Ovary (tissue), 9 donors: Measurements from ENCODE around the gene TRAPPC14. TPM values are rescaled to one million over a fixed set of nuclear protein-coding genes. Genes with fewer than 3 reads are reported as not detected.
"Not testable (repeated sequence)": the region's sequence is repeated elsewhere in the genome, so short reads cannot be mapped to it uniquely, and the experiment has no call there.

Experiments
- DNase-seq, 5 donors: peaks; one replicate each; pipeline ENCODE4 v3.0.0-alpha.2; 2019 to 2020
- H3K27ac ChIP-seq, 2 donors: fragments of 200-600 bp; one replicate each; pipeline versions ENCODE4 v1.5.1 to v1.8.0; 2019 to 2022
- H3K27me3 ChIP-seq: fragments of 200-600 bp; one replicate; pipeline ENCODE4 v1.8.0; 2022
- H3K36me3 ChIP-seq: fragments of 200-600 bp; sonication (generic); one replicate; pipeline ENCODE4 v1.5.1; 2019
- H3K4me1 ChIP-seq: one replicate; pipeline ENCODE4 v1.8.1; 2013; ENCODE audit warnings: mild to moderate bottlenecking, moderate library complexity; ENCODE audit not compliant: insufficient read depth
- H3K4me3 ChIP-seq: fragments of 200-600 bp; sonication (generic); one replicate; pipeline ENCODE4 v1.5.1; 2017
- H3K9me3 ChIP-seq, 2 donors: fragments of 200-600 bp in 1 of 2; sonication (generic) in 1 of 2; one replicate each; pipeline versions ENCODE4 v1.5.1 to v1.8.1; 2013 to 2019; ENCODE audit warnings: mild to moderate bottlenecking in 1 of 2, moderate library complexity in 1 of 2
- EP300 ChIP-seq: sonication (generic); formaldehyde crosslinking; IDR thresholded peaks from one replicate; pipeline ENCODE4 v1.6.1; 2017; ENCODE audit warnings: antibody characterized with exemption
- POLR2A ChIP-seq: fragments of 450-650 bp; IDR thresholded peaks from one replicate; pipeline ENCODE4 v1.6.1; 2017; ENCODE audit warnings: antibody characterized with exemption, mild to moderate bottlenecking, moderate library complexity
- WGBS, 3 donors: extraction: QIAGEN DNeasy Blood & Tissue Kit in 1 of 3; methylation state at CpG; one replicate each; pipeline versions ENCODE4 v1.1.5 to v1.1.7; 2013 to 2017; 5-methylcytosine and 5-hydroxymethylcytosine counted together
- intact Hi-C, 4 donors: fragments of 100-400 bp; cut with DNase I; formaldehyde crosslinking; loops; one replicate each; pipeline versions ENCODE4 v1.11.0 to v1.15.1; 2022 to 2023
- polyA plus RNA-seq, 2 donors: library from polyadenylated mRNA; stranded (reverse); fragments of 200-250 nt in 1 of 2; fragments of 350-450 nt in 1 of 2; fragmentation: Illumina TruSeq in 1 of 2; extraction: RNeasy Lipid Tissue Mini Kit (QIAGEN cat#74804) in 1 of 2; gene quantifications; one replicate each; pipeline ENCODE4 v1.2.3, GENCODE V29; 2013 to 2014
- total RNA-seq, 7 donors: library from RNA; depleted of rRNA in 2 of 7; stranded (reverse); fragments of >200 nt in 2 of 7; fragmentation: NEBNext Ultra II Directional in 3 of 7; extraction: Animal tissue kit (Norgen Biotek cat#: 25700) in 3 of 7; gene quantifications; one replicate each; pipeline versions ENCODE4 v1.1.0 to v1.2.4, GENCODE V29; 2016 to 2023
- TF ChIP-seq, protein P1 (sequence below), 3 donors: fragments of 450-650 bp in 2 of 3; fragments of 200-600 bp in 1 of 3; IDR thresholded peaks; one replicate each; pipeline versions ENCODE4 v1.5.1 to v1.8.0; 2016 to 2022; ENCODE audit warnings: antibody characterized with exemption in 3 of 3, mild to moderate bottlenecking in 1 of 3
- donor health status: DM: no; HTN: no; CAD: no; lungs with moderate emphysema.
- donor health status: DM: no; HTN: no; CAD: no.
- donor health status: Bipolar disorder and iron deficiency.
- donor health status: DM: yes; HTN: yes; CAD: no.
- donor health status: DM: no; HTN: no; CAD: no.
- donor health status: DM: yes; HTN: yes; CAD: no.

Gene TRAPPC14
- total and polyA plus RNA-seq, 9 donors, result 2.8 to 27.2 (median 14.3) TPM

DNA sequence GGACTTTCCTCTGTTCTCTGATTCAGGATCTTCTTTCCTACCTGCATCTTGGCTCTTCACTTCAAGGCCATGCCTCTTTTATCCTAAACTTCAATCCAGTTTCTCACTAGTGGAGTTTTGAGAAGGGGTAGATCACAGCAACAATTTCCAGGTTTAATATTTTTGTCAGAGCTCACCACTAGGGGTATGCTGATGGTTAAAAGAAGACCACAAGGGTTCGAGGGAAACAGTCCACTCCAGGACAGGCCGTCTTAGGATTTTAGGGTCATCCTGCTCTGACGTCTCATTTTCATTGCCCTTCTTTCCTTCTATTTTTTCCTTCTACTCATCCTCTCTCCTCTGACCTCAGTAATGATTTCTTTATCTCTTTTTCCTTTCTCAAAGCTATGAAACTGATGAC, 30.5 kb upstream of the TRAPPC14 start:
- no peaks in the 10 kb centered on the region for H3K4me1 ChIP-seq
- H3K27ac ChIP-seq, result no peak overlapping the region
- H3K4me3 ChIP-seq, result no peak overlapping the region
- TF ChIP-seq POLR2A (no peak), EP300 (no peak)
- TF ChIP-seq, protein P1, sequence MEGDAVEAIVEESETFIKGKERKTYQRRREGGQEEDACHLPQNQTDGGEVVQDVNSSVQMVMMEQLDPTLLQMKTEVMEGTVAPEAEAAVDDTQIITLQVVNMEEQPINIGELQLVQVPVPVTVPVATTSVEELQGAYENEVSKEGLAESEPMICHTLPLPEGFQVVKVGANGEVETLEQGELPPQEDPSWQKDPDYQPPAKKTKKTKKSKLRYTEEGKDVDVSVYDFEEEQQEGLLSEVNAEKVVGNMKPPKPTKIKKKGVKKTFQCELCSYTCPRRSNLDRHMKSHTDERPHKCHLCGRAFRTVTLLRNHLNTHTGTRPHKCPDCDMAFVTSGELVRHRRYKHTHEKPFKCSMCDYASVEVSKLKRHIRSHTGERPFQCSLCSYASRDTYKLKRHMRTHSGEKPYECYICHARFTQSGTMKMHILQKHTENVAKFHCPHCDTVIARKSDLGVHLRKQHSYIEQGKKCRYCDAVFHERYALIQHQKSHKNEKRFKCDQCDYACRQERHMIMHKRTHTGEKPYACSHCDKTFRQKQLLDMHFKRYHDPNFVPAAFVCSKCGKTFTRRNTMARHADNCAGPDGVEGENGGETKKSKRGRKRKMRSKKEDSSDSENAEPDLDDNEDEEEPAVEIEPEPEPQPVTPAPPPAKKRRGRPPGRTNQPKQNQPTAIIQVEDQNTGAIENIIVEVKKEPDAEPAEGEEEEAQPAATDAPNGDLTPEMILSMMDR (IDR thresholded peaks at IDR 0.05), result no peak
- intact Hi-C loops, result no loop called here
- 48 to 67% (median 56%) methylated on average over 3 of the region's 3 CpGs for WGBS, 3 donors
- no peaks in the 10 kb centered on the region for H3K27me3 ChIP-seq
- H3K9me3 ChIP-seq, result no peaks in the 10 kb centered on the region
- DNase-seq, result no peak
- H3K36me3 ChIP-seq, result no peaks in the 10 kb centered on the region

DNA sequence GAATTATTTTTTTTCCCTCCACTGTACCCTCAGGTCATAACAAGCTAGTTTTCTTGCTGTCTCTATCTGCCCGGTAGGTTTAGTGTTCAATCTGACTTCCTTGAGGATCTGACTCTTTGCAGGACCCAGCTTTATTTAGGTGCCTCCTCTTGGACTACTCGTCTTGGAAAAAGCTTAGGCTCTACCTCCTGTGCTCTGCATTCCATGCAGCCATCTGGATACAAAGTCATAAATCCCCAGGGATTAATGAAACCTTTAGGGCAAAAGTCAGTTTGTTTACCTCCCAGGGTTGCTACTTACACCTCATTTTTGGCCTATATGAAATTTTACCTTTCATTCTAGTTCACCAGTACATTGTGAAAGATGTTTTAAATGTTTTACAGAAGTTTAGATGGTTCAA, 27.2 kb upstream of the TRAPPC14 start:
- intact Hi-C loops, result no loop called here
- DNase-seq, result no peak
- no peak overlapping the region for H3K27ac ChIP-seq
- no peaks in the 10 kb centered on the region for H3K4me1 ChIP-seq
- TF ChIP-seq, protein P1 (IDR thresholded peaks at IDR 0.05), result no peak
- TF ChIP-seq EP300 (no peak), POLR2A (no peak)
- 66 to 78% (median 68%) methylated on average over 2 of the region's 2 CpGs for WGBS, 3 donors
- H3K9me3 ChIP-seq, result no peaks in the 10 kb centered on the region
- no peak overlapping the region for H3K4me3 ChIP-seq
- no peaks in the 10 kb centered on the region for H3K36me3 ChIP-seq
- no peaks in the 10 kb centered on the region for H3K27me3 ChIP-seq

DNA sequence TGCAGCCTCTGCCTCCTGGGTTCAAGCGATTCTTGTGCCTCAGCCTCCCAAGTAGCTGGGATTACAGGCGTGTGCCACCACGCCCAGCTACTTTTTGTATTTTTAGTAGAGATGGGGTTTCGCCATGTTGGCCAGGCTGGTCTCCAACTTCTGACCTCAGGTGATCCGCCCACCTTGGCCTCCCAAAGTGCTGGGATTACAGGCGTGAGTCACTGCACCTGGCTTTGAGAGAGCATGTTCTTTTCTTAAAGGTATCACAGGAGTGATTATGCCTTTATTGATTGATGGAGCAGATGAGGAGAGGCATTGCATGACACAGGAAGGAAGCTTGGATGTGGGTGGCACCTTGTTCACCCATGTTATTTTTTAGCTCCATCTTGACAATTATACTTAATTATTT, 24.6 kb upstream of the TRAPPC14 start:
- DNase-seq, result not testable (repeated sequence)
- WGBS, 3 donors, result 89 to 92% (median 92%) methylated on average over 6 of the region's 6 CpGs

DNA sequence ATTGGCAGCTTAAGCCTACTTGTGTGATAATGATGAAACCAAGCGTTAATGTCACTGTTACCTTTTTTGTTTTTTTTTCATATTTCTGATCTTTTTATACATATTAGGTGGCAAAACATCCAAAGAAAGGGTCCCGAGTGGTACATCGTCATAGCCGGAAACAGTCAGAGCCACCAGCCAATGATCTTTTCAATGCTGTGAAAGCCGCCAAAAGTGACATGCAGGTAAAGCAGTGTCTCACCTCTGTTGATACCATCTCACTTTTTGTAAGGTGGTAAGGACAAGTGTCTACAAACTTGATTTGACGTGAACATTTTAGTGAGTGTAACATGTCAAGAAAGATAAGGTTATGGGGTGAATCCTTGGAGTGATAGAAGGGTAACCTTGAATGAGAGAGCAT, 24.1 kb upstream of the TRAPPC14 start:
- H3K36me3 ChIP-seq, H3K4me3 ChIP-seq, H3K9me3 ChIP-seq, H3K27me3 ChIP-seq, H3K27ac ChIP-seq, H3K4me1 ChIP-seq, intact Hi-C loops, DNase-seq: not testable (repeated sequence)
- 79 to 89% (median 85%) methylated on average over 6 of the region's 6 CpGs for whole genome bisulfite sequencing, 3 donors

More for the DNA sequence above, 24.6 kb upstream of the TRAPPC14 start:
- H3K36me3 ChIP-seq, H3K27ac ChIP-seq, H3K9me3 ChIP-seq, H3K4me1 ChIP-seq, H3K27me3 ChIP-seq, intact Hi-C loops, H3K4me3 ChIP-seq: not testable (repeated sequence)

DNA sequence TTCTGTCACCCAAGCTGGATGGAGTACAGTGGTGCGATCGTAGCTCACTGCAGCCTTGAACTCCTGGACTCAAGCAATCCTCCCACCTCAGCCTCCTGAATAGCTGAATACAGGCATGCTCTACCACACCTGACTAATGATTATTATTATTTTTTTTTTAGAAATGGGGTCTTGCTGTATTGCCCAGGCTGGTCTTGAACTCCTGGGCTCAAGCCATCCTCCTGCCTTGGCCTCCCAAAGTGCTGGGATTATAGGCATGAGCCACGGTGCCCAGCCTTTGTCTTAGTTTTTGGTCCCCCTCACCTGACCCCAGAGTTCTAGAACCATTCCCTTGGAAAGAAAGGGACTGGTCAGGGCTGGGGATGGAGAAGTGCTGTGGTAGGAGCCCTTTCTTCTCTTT, 21.6 kb upstream of the TRAPPC14 start:
- DNase-seq, H3K27me3 ChIP-seq, H3K27ac ChIP-seq, intact Hi-C loops, H3K36me3 ChIP-seq, H3K4me1 ChIP-seq, H3K9me3 ChIP-seq, H3K4me3 ChIP-seq: not testable (repeated sequence)
- WGBS, 3 donors, result 81 to 84% (median 84%) methylated on average over 3 of the region's 3 CpGs

DNA sequence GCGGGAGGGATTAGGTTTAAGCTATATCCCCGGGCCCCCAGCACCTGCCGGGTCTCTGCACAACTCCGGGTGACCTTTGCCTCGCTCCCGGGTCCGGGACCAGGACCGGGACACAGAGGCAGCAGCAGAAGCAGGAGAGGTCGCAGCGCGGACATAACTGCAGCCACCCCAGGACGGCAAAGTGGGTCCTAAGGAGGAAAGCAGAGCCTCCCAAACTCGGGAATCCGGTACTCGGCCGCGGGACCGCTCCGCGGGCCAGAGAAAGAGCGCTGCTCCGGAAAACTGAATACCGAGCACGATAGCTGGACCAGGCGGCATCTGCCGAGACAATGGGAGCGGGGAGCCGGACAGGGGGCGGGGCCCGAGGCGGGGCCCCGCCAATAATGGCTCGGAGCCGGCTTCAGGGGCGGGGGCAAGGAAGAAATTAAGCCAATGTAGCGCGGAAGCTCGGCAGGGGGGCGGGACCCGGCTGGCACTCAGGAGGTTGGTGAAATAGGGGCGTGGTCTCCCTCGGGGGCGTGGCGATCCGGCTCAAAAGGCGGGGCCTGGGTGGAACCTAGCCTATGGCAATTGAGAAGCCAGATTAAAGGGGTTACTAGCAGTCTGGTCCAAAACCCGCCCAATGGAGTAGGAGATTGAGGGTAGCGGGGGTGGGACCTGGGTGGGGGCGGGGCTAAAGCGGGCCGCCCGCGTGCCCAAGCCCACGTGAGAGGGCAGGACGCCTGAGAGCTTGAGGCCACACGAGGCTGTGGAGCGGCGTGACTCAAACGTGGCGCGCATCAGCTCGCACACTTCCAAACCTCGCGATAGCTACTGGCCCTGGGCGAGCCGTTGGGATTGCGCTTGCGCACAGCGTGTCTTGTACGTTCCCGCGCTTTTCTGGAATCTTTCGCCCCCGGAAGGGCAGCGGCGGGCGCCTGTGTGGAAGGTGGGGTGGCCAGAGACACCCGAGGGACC, 18.8 kb upstream of the TRAPPC14 start, which contains the start of the genes GPC2 and STAG3:
Gene GPC2, minus strand, starts transcription at position 337 of the 957 bp plus-strand sequence. Its CDS starts 182 bp downstream, at position 155.
Gene STAG3, plus strand, starts transcription at position 874 of the 957 bp plus-strand sequence. CDS start 2,639 bp downstream, outside the sequence.
- TF ChIP-seq EP300 (no peak), POLR2A (no peak)
- TF ChIP-seq, protein P1 (IDR thresholded peaks at IDR 0.05), result no peak
- no peak within 1 kb of the TSS for H3K27ac ChIP-seq
- 1 to 6% (median 3%) methylated on average over 72 to 78 of the region's 78 CpGs for WGBS, 3 donors

More for the DNA sequence above, 18.8 kb upstream of the TRAPPC14 start, which contains the start of the genes GPC2 and STAG3:
- H3K36me3 ChIP-seq, result no peaks in the 10 kb centered on the region
- intact Hi-C loops, result no loop called here
- peak within 1 kb of the TSS; percentile 43 for H3K4me3 ChIP-seq
- H3K9me3 ChIP-seq, result no peaks in the 10 kb centered on the region
- H3K27me3 ChIP-seq, result no peaks in the 10 kb centered on the region
- DNase-seq, result peak; percentile 92 to 98 (median 96)
- no peaks in the 10 kb centered on the region for H3K4me1 ChIP-seq
